T-helper 9 cell (primary cell): ENCODE measurements around the gene OR52W1.

Experiments
- DNase-seq: peaks from one replicate; pipeline ENCODE4 v3.0.0-alpha.2; 2020
- total RNA-seq, 2 donors: gene quantifications; one replicate each; lab custom pipeline; 2026; lab: John Stamatoyannopoulos, UW

The OR52W1 gene, protein sequence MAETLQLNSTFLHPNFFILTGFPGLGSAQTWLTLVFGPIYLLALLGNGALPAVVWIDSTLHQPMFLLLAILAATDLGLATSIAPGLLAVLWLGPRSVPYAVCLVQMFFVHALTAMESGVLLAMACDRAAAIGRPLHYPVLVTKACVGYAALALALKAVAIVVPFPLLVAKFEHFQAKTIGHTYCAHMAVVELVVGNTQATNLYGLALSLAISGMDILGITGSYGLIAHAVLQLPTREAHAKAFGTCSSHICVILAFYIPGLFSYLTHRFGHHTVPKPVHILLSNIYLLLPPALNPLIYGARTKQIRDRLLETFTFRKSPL
- 0 reads per million in 2 donors for total RNA-seq

- no peak for DNase-seq
Measured at GRCh38 chr11:6199174-6199810, at the start of gene OR52W1. OR52W1 (plus strand) TSS chr11:6199224; CDS start chr11:6199224, 0 bp downstream.

DNA sequence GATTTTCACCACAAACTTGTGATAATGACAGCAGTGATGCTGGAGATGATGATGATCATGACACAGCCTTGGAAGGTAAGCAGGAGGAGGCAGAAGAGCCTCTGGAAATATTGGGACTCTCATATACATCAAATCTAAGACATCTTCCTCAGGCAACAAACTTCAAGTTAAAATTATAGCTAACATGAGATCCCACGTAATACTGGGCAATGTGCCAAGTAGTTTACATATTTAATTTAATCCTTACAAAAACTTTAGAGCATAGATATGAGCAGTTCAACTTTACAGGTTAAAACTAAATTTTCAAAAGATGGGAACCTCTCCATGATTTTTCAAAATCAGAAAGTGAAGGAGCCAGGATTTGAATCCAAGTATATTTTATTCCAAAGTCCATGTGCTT lies 47.9 kb upstream of the OR52W1 start:
- no peak for DNase-seq

GRCh38 chr11:6152126-6152525 lies 46.9 kb upstream of the OR52W1 start:
- DNase-seq: no peak

GRCh38 chr11:6156628-6157359 lies 42.2 kb upstream of the OR52W1 start:
- DNase-seq: no peak

DNA sequence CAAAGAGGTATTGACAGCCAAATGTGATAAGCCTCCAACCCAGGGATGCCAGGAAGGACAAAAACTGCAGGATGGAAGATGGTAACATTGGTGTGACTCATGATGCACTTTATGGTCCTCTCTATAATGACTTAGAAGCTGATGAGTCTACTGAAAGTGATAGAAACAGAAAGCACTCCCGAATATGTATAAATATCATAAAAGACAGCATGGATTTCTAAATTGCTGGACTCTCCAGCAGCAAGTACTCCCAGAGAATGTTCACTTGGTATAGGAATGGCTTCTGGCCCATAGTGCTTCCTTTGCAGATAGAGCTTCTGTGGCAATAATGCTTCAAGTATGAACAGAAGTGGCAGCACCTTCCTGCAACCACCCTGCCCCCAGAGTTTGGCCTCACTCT lies 28.8 kb upstream of the OR52W1 start, which contains the start of gene OR52B2:
OR52B2 (minus strand) TSS at position 101 of the 400 bp plus-strand sequence; CDS start at position 101, 0 bp downstream.
- no peak for DNase-seq

DNA sequence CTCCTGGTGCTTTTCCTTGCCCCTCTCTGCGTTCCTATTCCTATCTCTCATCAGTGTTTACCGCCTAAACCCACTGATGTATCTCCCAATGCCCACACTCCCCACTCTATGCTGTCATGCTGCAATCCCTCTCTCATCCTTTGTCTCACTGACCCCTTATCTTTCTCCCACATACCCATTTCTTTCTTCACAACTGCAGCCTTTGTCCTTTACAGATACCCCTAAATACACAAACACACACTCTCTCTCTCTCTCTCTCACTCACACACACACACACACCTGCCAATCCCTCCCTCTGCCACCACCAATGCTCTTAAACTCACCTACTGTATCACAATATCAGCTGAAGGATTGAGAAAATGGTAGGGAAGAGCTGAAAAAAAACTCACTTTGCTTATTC lies 23.6 kb upstream of the OR52W1 start:
- DNase-seq: no peak

- DNase-seq: no peak
Measured at GRCh38 chr11:6191742-6192141, 7.3 kb upstream of the OR52W1 start.

DNA sequence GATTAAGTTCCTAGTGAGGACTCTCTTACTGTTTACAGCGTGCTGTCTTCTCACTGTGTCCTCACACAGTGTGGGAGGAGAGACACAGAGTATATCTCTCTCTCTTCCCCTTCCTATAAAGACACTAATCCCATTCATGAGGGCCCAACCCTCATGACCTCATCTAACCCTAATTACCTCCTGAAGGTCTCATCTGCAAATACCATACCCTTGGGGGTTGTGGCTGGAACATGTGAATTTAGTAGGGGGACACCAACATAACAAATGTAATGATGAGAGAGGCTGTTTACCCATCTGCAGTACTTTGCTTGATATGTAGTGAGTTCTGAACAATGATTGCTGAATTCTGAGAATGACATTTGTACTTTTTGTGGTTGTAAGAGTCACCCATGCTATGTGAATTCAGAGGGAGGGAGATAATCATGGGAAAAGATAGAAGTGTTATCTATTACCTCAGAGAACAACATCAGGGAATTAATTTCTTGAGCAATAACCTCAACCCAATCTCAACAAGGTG lies 4.9 kb upstream of the OR52W1 start:
- no peak for DNase-seq

- no peak for DNase-seq
Measured at GRCh38 chr11:6196396-6196795, 2.6 kb upstream of the OR52W1 start.

DNA sequence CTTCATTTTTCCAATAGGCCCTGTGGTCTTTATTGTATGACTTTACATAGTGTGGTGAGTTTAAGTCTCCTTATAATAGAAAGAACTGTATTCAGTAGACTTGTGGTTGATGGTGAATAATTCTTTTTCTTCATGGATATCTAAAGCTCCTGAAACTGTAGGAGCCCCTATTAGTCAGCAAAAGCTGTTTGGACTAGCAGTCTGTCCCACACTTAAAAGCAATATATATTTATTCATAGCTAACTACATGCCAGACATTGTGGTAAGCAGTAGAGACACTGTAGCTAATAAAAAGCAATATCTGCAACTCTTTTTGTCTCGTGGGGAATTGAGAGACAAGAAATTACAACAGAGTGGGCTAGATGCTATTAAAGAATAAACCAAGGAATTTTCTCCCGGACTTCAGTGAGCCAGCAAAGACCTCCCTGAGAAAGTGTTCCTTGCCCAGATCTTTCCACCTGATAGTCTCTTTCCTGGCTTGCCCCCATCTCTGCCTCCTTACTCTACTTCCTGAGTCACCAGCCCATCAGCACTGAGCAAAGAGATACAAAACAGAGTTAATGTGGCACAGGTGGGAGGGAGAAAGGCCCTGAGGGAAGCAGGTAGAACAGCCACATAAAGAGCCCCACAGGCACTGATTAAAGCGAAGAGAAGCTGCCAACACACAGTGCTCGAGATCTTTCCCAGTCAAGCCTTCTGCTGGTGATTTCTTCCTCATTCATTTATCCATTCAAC lies 1.4 kb upstream of the OR52W1 start:
- no peak for DNase-seq

DNA sequence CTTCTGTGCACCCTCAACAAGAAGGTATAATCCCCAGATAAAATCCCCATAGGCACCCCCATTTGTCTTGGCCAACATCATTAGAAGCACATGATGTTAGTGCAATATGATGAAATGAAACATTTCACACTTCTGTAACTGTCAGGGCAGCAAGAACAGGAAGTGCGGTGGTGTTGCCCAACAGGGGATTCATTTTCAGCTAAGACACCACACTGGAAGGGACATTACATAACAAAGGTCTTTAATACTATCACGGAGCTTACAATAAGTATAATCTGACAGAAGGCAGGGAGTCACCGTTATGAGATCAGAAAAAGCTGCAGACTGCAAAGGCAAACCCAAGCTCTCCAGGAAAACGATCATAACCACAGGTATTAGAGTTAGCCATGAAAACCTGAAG lies 2.0 kb downstream of the OR52W1 start:
- no peak for DNase-seq

GRCh38 chr11:6201481-6201880 lies 2.5 kb downstream of the OR52W1 start:
- no peak for DNase-seq

DNA sequence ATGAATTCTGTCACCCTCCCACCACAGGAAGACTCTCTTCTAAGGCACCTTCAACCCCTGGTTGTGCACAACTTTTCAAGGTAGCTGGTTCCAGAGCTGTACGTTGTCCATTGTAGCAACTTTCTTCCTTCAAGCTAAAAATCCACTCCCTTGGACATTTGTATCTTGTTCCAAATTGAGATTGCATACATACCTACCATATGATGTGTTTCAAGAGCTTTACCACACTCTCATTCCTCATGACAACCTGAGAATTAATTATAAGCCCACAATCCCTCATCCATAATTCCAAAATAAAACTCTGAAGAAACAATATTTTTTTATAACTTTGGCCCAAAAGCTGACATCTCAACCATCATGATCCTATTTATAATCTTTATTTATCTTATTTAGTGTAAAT lies 3.0 kb downstream of the OR52W1 start:
- DNase-seq: no peak

GRCh38 chr11:6203327-6203726 lies 4.3 kb downstream of the OR52W1 start:
- no peak for DNase-seq

- no peak for DNase-seq
Measured at GRCh38 chr11:6204706-6205105, 5.7 kb downstream of the OR52W1 start.

DNA sequence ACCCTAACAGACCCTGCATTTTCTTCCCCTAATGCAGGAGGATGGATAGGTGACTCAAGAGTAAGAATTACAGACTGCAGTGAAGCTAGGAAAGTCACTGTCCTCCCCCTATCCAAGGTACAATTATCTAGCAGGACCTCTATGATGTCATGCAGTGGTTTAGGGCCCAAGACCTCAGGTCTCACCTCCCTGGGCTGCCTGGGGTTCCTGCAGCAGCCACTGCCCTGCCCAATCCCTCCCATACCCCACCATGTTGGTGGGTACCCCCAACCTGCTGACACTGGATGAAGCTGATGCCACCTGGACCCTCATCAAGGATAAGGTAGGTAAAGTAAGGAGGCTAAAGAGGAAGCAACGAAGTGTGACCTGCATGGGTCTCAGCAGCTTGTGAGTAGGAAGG lies 6.3 kb downstream of the OR52W1 start, which contains the start of gene C11orf42:
C11orf42 (plus strand) TSS at position 192 of the 400 bp plus-strand sequence; CDS start at position 251, 59 bp downstream.
- no peak for DNase-seq

DNA sequence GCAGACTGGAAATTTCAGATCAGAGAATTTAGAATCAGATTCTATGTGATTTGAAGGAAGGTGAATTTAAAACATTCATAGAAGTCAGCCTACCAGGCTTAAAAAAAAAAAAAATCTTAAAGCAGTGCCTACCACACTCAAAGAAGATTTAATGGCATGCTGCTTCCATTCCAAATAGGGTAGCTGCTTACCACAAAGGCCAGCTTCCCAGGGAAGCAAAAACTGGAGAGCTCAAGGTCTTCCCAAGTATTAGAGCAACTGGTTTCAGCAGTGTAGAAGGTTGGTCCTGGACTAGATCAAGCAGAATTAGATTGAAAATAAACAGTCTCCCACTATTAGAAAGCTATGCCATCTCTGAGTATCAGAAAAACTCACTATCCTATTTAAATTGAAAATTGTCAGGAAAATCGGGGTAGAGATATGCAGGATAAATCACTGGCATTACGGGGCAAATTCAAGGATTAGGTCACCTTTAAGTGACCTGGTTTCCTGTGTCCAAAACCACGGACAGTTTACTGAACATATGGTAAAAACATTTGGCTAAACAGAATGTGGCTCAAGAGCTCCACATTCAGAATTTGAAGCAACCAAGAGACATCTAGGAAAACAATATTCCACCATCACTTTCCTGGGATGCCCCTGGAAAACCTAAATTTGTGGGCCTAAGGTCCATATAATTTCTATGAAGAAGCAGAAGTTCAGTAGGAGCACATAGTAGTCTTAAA lies 7.6 kb downstream of the OR52W1 start:
- DNase-seq: no peak

DNA sequence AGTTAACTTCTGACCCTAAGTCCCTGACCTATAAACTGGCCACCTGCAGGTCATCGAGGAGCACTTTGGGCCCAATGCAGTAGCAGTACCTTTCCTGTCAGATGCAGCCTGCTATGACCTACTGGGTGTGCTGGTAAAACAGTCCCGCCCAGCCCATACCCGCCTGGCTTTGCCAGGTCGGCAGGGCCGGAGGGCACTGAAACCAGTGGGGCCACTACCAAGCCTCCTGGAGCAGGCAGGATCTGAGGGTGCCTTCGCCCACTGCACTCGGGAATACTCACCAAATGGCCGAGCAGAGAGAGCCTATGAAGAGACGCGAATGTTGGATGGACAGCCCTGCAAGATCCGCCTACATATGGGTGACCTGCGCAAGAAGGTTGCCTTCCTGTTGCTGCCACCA lies 10.8 kb downstream of the OR52W1 start:
- no peak for DNase-seq

- no peak for DNase-seq
Measured at GRCh38 chr11:6210274-6210955, 11.4 kb downstream of the OR52W1 start.

GRCh38 chr11:6214530-6214929 lies 15.5 kb downstream of the OR52W1 start:
- DNase-seq: no peak

- DNase-seq: no peak
Measured at GRCh38 chr11:6216501-6216900, 17.5 kb downstream of the OR52W1 start.
